OCI-LY1 (cell line): Measurements from ENCODE around the gene NEURL4.

Experiments used
- H2AFZ ChIP-seq: fragments of 200-600 bp; sonication (generic), shearing (Covaris generic); 2 replicates; pipeline ENCODE4 v1.6.0; 2014; ENCODE audit warnings: antibody characterized with exemption, mild to moderate bottlenecking, low read length
- H3F3A ChIP-seq: fragments of 200-600 bp; sonication (generic), shearing (Covaris generic); 2 replicates; pipeline ENCODE4 v1.6.0; 2014; ENCODE audit warnings: mild to moderate bottlenecking, antibody characterized with exemption, low read length, moderate library complexity; ENCODE audit not compliant: insufficient read depth
- H3K27ac ChIP-seq: fragments of 200-600 bp; sonication (generic); 2 replicates; pipeline ENCODE4 v1.5.1; 2014; ENCODE audit warnings: low read length, mixed run types, mild to moderate bottlenecking, low read depth; ENCODE audit not compliant: poor library complexity, severe bottlenecking
- H3K27me3 ChIP-seq: fragments of 200-600 bp; sonication (generic); 2 replicates; pipeline ENCODE4 v1.6.0; 2014; ENCODE audit warnings: antibody characterized with exemption, mild to moderate bottlenecking, low read length, moderate library complexity; ENCODE audit not compliant: insufficient read depth
- H3K36me3 ChIP-seq: fragments of 200-600 bp; sonication (generic); 2 replicates; pipeline ENCODE4 v1.6.1; 2014; ENCODE audit warnings: mild to moderate bottlenecking, antibody characterized with exemption, low read length, moderate library complexity, mixed read lengths; ENCODE audit not compliant: insufficient read depth
- H3K4me1 ChIP-seq: fragments of 200-600 bp; sonication (generic); 2 replicates; pipeline ENCODE4 v1.5.1; 2014; ENCODE audit warnings: mild to moderate bottlenecking, low read length, moderate library complexity; ENCODE audit not compliant: insufficient read depth, severe bottlenecking
- H3K4me2 ChIP-seq: fragments of 200-600 bp; sonication (generic), shearing (Covaris generic); 2 replicates; pipeline ENCODE4 v1.6.1; 2014; ENCODE audit warnings: low read length
- H3K4me3 ChIP-seq: fragments of 200-600 bp; sonication (generic); 2 replicates; pipeline ENCODE4 v1.5.1; 2014; ENCODE audit warnings: low read length, low read depth, mild to moderate bottlenecking, mixed read lengths; ENCODE audit not compliant: poor library complexity, severe bottlenecking
- H3K79me2 ChIP-seq: fragments of 200-600 bp; shearing (Covaris generic); 2 replicates; pipeline ENCODE4 v1.6.1; 2016; ENCODE audit warnings: mixed run types, low read length, mixed read lengths; ENCODE audit not compliant: insufficient read depth
- H3K9ac ChIP-seq: fragments of 200-600 bp; sonication (generic), shearing (Covaris generic); 2 replicates; pipeline ENCODE4 v1.6.1; 2014; ENCODE audit warnings: mild to moderate bottlenecking, low read length, mixed read lengths
- H3K9me2 ChIP-seq: fragments of 200-600 bp; sonication (generic), shearing (Covaris generic); 2 replicates; pipeline ENCODE4 v1.6.1; 2014; ENCODE audit warnings: low read depth, mild to moderate bottlenecking, low read length, mixed read lengths
- H3K9me3 ChIP-seq: fragments of 200-600 bp; shearing (Covaris generic); 2 replicates; pipeline ENCODE4 v1.6.1; 2014; ENCODE audit warnings: low read length, mixed read lengths
- H4K20me1 ChIP-seq: fragments of 200-600 bp; sonication (generic), shearing (Covaris generic); 2 replicates; pipeline ENCODE4 v1.6.0; 2016; ENCODE audit warnings: mild to moderate bottlenecking, low read length; ENCODE audit not compliant: insufficient read depth
- EZH2 ChIP-seq: fragments of 200-600 bp; sonication (generic), shearing (Covaris generic); IDR thresholded peaks from 2 replicates; pipeline ENCODE4 v1.8.0; 2017; ENCODE audit warnings: borderline replicate concordance, mixed run types, mild to moderate bottlenecking, antibody characterized with exemption, low read length, moderate library complexity, mixed read lengths
- TF ChIP-seq, protein P1 (sequence below): fragments of 200-600 bp; sonication (generic), shearing (Covaris generic); IDR thresholded peaks from 2 replicates; pipeline ENCODE4 v1.5.1; 2017; ENCODE audit warnings: mild to moderate bottlenecking, antibody characterized with exemption, low read length, moderate library complexity, mixed read lengths

Gene NEURL4

DNA sequence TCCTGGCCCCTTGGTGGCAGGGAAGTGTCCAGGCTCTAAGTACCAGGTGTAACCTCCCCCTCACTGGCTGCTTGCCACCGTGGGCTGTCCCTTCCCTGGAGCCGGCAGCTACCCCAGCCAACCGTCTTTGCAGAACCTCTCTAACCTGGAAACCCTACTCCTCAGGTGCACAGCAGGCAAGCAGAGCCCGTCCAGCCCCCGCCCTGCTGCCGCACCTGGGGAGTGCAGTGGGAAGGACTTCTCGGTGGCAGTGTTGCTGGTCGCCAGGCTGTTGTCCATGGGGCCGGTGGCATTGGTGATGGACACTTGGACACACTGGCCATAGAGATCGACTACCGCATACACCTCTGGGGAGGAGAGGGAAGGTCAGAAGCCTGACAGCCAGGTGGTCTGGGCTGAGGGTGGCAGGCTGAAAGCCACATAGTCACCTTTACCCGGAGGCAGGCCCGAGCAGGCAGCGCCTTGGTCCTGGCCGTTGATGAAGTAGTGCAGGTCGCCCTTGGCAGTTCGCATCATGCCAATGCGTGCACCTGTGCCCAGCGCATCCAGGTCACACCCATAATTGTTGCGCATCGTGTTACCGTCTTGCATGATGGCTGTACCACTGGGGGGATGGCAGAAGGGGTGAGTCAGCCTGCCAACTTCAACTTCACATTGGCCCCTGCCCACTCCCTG lies 6.5 kb downstream of the NEURL4 start:
- Histone ChIP-seq H3K9me2 (no peaks in the 10 kb centered on the region), H3K4me2 (no peak overlapping the region), H3K36me3 (peaks cover 81% of the 10 kb centered on the region), H3K79me2 (no peaks in the 10 kb centered on the region), H3K4me3 (no peak overlapping the region), H3K27ac (no peak overlapping the region), H3K27me3 (no peaks in the 10 kb centered on the region), H3F3A (0 out of 2 replicates have a peak, but pooled peaks cover 2% of the 10 kb centered on the region), H3K9me3 (no peaks in the 10 kb centered on the region), H3K4me1 (peaks cover 3% of the 10 kb centered on the region), H3K9ac (no peak overlapping the region), H4K20me1 (no peaks in the 10 kb centered on the region), H2AFZ (no peak overlapping the region)
- TF ChIP-seq EZH2 = no peak
- TF ChIP-seq, protein P1, sequence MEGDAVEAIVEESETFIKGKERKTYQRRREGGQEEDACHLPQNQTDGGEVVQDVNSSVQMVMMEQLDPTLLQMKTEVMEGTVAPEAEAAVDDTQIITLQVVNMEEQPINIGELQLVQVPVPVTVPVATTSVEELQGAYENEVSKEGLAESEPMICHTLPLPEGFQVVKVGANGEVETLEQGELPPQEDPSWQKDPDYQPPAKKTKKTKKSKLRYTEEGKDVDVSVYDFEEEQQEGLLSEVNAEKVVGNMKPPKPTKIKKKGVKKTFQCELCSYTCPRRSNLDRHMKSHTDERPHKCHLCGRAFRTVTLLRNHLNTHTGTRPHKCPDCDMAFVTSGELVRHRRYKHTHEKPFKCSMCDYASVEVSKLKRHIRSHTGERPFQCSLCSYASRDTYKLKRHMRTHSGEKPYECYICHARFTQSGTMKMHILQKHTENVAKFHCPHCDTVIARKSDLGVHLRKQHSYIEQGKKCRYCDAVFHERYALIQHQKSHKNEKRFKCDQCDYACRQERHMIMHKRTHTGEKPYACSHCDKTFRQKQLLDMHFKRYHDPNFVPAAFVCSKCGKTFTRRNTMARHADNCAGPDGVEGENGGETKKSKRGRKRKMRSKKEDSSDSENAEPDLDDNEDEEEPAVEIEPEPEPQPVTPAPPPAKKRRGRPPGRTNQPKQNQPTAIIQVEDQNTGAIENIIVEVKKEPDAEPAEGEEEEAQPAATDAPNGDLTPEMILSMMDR = no peak

DNA sequence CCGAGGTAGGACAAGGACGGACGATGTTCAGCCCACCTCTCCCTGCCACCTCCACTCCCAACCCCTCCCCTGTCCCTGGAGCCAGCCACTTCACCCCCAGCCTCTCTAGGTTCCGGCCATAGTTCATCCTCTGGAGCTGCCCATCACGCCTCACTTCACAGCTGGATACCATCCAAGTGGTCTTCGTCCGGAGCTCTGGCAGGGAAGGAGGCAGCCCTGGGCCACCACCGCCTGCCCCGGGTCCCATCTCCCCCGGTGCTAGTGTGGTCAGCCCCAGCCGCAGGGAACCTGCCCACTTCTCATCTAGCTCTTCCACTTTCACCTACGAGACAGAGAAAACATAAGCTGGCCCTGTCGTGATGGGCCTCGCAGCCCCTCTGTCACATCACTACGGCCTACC lies 7.7 kb downstream of the NEURL4 start:
- TF ChIP-seq, protein P1 = no peak
- TF ChIP-seq EZH2 = no peak
- Histone ChIP-seq H3K9me3 (no peaks in the 10 kb centered on the region), H3K9me2 (no peaks in the 10 kb centered on the region), H3K27me3 (no peaks in the 10 kb centered on the region), H3K4me3 (no peak overlapping the region), H4K20me1 (no peaks in the 10 kb centered on the region), H3K36me3 (peaks cover 87% of the 10 kb centered on the region), H3K9ac (no peak overlapping the region), H3K79me2 (no peaks in the 10 kb centered on the region), H3K4me1 (no peaks in the 10 kb centered on the region), H3K27ac (no peak overlapping the region), H2AFZ (no peak overlapping the region), H3K4me2 (no peak overlapping the region), H3F3A (0 out of 2 replicates have a peak, but pooled peaks cover 2% of the 10 kb centered on the region)

DNA sequence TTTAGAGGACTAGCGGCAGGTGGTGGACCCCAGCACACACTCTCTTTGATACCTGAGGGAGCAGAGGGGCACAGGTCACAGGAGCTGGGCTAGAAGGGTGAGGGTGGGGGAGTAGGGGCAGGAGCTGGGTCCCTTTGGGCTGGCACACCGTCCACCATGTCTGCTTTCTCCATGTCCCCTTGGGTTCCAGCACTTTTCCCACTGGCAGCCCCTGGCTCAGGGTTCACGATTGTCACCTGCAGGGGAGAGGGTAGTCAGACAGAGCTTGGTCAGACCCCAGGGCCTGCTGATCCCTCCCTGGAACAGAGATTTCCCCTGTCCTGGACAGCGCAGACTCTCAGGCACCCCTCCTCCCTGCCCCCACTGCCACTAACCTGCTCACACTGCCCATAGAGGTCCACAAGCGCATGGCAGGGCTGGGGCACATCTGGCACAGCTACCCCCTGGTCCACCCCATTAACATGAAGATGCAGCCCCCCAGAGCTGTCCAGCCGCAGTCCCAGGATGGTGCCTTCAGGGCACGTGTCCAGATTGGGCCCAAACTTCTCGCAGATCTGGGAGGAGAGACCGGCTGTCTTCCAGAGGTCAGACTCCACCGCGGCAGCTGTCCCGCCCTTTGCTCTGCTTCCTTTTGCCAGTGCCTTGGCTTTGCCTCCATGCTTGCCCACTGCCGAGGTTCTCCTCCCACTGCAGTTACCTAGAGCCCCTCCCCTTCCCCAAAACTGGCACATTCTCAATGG lies 10.8 kb downstream of the NEURL4 start:
- H3K36me3 ChIP-seq = peaks cover 77% of the 10 kb centered on the region
- H3F3A ChIP-seq = 0 out of 2 replicates have a peak, but pooled peaks cover 8% of the 10 kb centered on the region
- H3K4me1 ChIP-seq = peaks cover 23% of the 10 kb centered on the region
- no peak for TF ChIP-seq EZH2
- TF ChIP-seq, protein P1 = no peak
- no peaks in the 10 kb centered on the region for H3K79me2 ChIP-seq
- H2AFZ ChIP-seq = no peak overlapping the region
- no peak overlapping the region for H3K4me2 ChIP-seq
- no peaks in the 10 kb centered on the region for H3K27me3 ChIP-seq
- no peak overlapping the region for H3K9ac ChIP-seq
- no peaks in the 10 kb centered on the region for H4K20me1 ChIP-seq
- no peaks in the 10 kb centered on the region for H3K9me2 ChIP-seq
- no peak overlapping the region for H3K27ac ChIP-seq
- H3K4me3 ChIP-seq = no peak overlapping the region
- H3K9me3 ChIP-seq = no peaks in the 10 kb centered on the region
